HG03378 (cell line): ENCODE results near the gene UBXN4.
"Not testable (repeated sequence)": the region's sequence is repeated elsewhere in the genome, so short reads cannot be mapped to it uniquely, and the experiment has no call there.

Experiments used
- ATAC-seq: cut with Tn5 transposase; IDR thresholded peaks from one replicate; pipeline ENCODE4 v1.9.1; 2021; ENCODE audit warnings: mild to moderate bottlenecking, moderate library complexity; ENCODE audit not compliant: unreplicated experiment

Gene UBXN4

GRCh38 chr2:135741395-135742324 lies at the start of gene UBXN4:
TSS of gene UBXN4 (plus strand) at chr2:135741855. CDS start at chr2:135741930, 75 bp downstream.
- peak; percentile 91 for ATAC-seq

- ATAC-seq = no peak
Observed at GRCh38 chr2:135694711-135695110, 46.9 kb upstream of the UBXN4 start.

GRCh38 chr2:135698838-135699237 lies 42.8 kb upstream of the UBXN4 start:
- ATAC-seq = no peak

GRCh38 chr2:135701442-135701841 lies 40.2 kb upstream of the UBXN4 start:
- ATAC-seq = no peak

GRCh38 chr2:135703300-135703699 lies 38.4 kb upstream of the UBXN4 start:
- no peak for ATAC-seq

- not testable (repeated sequence) for ATAC-seq
Observed at GRCh38 chr2:135704075-135704474, 37.6 kb upstream of the UBXN4 start.

- ATAC-seq = no peak
Observed at GRCh38 chr2:135708159-135708558, 33.5 kb upstream of the UBXN4 start.

GRCh38 chr2:135709992-135710391 lies 31.7 kb upstream of the UBXN4 start:
- ATAC-seq = peak; percentile 59

- ATAC-seq = not testable (repeated sequence)
Observed at GRCh38 chr2:135715086-135715485, 26.6 kb upstream of the UBXN4 start.

GRCh38 chr2:135728064-135728743 lies 13.5 kb upstream of the UBXN4 start:
- no peak for ATAC-seq

- ATAC-seq = no peak
Observed at GRCh38 chr2:135732561-135732960, 9.1 kb upstream of the UBXN4 start.

- no peak for ATAC-seq
Observed at GRCh38 chr2:135733045-135733444, 8.6 kb upstream of the UBXN4 start.

- no peak for ATAC-seq
Observed at GRCh38 chr2:135736546-135736945, 5.1 kb upstream of the UBXN4 start.

GRCh38 chr2:135740206-135740605 lies 1.4 kb upstream of the UBXN4 start:
- ATAC-seq = no peak

GRCh38 chr2:135741043-135741394 lies 636 bp upstream of the UBXN4 start:
- ATAC-seq = no peak

- peak; percentile 8 for ATAC-seq
Observed at GRCh38 chr2:135742325-135742757, 686 bp downstream of the UBXN4 start.

- ATAC-seq = no peak
Observed at GRCh38 chr2:135743860-135744259, 2.2 kb downstream of the UBXN4 start.

- ATAC-seq = peak; percentile 32
Observed at GRCh38 chr2:135744760-135745314, 3.2 kb downstream of the UBXN4 start.

- ATAC-seq = no peak
Observed at GRCh38 chr2:135745545-135745944, 3.9 kb downstream of the UBXN4 start.

- ATAC-seq = no peak
Observed at GRCh38 chr2:135755573-135755972, 13.9 kb downstream of the UBXN4 start.

- ATAC-seq = no peak
Observed at GRCh38 chr2:135756692-135757091, 15.0 kb downstream of the UBXN4 start.

- ATAC-seq = no peak
Observed at GRCh38 chr2:135762022-135762421, 20.4 kb downstream of the UBXN4 start.
